ENCODE data around the gene HCFC1R1. TPM values are rescaled to one million over a fixed set of nuclear protein-coding genes. Genes with fewer than 3 reads are reported as not detected.

HCFC1R1 gene
- total RNA-seq, 1 experiment from 2014 or later: 76.0 TPM

- TF ChIP-seq, protein P1, sequence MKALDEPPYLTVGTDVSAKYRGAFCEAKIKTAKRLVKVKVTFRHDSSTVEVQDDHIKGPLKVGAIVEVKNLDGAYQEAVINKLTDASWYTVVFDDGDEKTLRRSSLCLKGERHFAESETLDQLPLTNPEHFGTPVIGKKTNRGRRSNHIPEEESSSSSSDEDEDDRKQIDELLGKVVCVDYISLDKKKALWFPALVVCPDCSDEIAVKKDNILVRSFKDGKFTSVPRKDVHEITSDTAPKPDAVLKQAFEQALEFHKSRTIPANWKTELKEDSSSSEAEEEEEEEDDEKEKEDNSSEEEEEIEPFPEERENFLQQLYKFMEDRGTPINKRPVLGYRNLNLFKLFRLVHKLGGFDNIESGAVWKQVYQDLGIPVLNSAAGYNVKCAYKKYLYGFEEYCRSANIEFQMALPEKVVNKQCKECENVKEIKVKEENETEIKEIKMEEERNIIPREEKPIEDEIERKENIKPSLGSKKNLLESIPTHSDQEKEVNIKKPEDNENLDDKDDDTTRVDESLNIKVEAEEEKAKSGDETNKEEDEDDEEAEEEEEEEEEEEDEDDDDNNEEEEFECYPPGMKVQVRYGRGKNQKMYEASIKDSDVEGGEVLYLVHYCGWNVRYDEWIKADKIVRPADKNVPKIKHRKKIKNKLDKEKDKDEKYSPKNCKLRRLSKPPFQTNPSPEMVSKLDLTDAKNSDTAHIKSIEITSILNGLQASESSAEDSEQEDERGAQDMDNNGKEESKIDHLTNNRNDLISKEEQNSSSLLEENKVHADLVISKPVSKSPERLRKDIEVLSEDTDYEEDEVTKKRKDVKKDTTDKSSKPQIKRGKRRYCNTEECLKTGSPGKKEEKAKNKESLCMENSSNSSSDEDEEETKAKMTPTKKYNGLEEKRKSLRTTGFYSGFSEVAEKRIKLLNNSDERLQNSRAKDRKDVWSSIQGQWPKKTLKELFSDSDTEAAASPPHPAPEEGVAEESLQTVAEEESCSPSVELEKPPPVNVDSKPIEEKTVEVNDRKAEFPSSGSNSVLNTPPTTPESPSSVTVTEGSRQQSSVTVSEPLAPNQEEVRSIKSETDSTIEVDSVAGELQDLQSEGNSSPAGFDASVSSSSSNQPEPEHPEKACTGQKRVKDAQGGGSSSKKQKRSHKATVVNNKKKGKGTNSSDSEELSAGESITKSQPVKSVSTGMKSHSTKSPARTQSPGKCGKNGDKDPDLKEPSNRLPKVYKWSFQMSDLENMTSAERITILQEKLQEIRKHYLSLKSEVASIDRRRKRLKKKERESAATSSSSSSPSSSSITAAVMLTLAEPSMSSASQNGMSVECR (CRISPR knock-in tag; IDR thresholded peaks at IDR 0.05; ENCODE audit: borderline replicate concordance): peak; percentile 30; the same call in 1 of the 2 replicates
- no peak for TF ChIP-seq RORB (CRISPR knock-in tag; IDR thresholded peaks at IDR 0.05)
- TF ChIP-seq GRHL2 (CRISPR knock-in tag; IDR thresholded peaks at IDR 0.05; ENCODE audit: insufficient replicate concordance, severe bottlenecking): no peak
- TF ChIP-seq NFYB (CRISPR knock-in tag; conservative IDR thresholded peaks at IDR 0.05; ENCODE audit: low read depth): no peak
- no peak for TF ChIP-seq STAT6 (CRISPR knock-in tag; conservative IDR thresholded peaks at IDR 0.05; ENCODE audit: low read depth)
- TF ChIP-seq ZNF121 (CRISPR knock-in tag; IDR thresholded peaks at IDR 0.05): 0 out of 2 replicates have a peak, but pooled peaks have one; percentile 51
- TF ChIP-seq ZNF671 (CRISPR knock-in tag; IDR thresholded peaks at IDR 0.05): no peak
- TF ChIP-seq, protein P2, sequence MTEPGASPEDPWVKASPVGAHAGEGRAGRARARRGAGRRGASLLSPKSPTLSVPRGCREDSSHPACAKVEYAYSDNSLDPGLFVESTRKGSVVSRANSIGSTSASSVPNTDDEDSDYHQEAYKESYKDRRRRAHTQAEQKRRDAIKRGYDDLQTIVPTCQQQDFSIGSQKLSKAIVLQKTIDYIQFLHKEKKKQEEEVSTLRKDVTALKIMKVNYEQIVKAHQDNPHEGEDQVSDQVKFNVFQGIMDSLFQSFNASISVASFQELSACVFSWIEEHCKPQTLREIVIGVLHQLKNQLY (CRISPR knock-in tag; IDR thresholded peaks at IDR 0.05): no peak
- TF ChIP-seq NR3C1 (CRISPR knock-in tag; conservative IDR thresholded peaks at IDR 0.05; ENCODE audit: low read depth): no peak
- TF ChIP-seq ZNF281 (CRISPR knock-in tag; IDR thresholded peaks at IDR 0.05): peak; percentile 100
- no peak for TF ChIP-seq NR1H2 (CRISPR knock-in tag; IDR thresholded peaks at IDR 0.05)
- peak; percentile 90 for TF ChIP-seq TEAD4 (CRISPR knock-in tag; IDR thresholded peaks at IDR 0.05)
- TF ChIP-seq, protein P3, sequence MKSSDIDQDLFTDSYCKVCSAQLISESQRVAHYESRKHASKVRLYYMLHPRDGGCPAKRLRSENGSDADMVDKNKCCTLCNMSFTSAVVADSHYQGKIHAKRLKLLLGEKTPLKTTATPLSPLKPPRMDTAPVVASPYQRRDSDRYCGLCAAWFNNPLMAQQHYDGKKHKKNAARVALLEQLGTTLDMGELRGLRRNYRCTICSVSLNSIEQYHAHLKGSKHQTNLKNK (CRISPR knock-in tag; IDR thresholded peaks at IDR 0.05): no peak
- no peak for TF ChIP-seq ELF4 (CRISPR knock-in tag; IDR thresholded peaks at IDR 0.05; ENCODE audit: low read depth)
- 0 out of 2 replicates have a peak, but pooled peaks have one; percentile 74 for TF ChIP-seq EMX1 (CRISPR knock-in tag; IDR thresholded peaks at IDR 0.05)
- TF ChIP-seq ZNF416 (CRISPR knock-in tag; IDR thresholded peaks at IDR 0.05): no peak
- TF ChIP-seq, protein P4, sequence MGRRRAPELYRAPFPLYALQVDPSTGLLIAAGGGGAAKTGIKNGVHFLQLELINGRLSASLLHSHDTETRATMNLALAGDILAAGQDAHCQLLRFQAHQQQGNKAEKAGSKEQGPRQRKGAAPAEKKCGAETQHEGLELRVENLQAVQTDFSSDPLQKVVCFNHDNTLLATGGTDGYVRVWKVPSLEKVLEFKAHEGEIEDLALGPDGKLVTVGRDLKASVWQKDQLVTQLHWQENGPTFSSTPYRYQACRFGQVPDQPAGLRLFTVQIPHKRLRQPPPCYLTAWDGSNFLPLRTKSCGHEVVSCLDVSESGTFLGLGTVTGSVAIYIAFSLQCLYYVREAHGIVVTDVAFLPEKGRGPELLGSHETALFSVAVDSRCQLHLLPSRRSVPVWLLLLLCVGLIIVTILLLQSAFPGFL (CRISPR knock-in tag; IDR thresholded peaks at IDR 0.05; ENCODE audit: borderline replicate concordance): no peak
- TF ChIP-seq FOXP1 (CRISPR knock-in tag; IDR thresholded peaks at IDR 0.05; ENCODE audit: borderline replicate concordance): no peak
- TF ChIP-seq, protein P5, sequence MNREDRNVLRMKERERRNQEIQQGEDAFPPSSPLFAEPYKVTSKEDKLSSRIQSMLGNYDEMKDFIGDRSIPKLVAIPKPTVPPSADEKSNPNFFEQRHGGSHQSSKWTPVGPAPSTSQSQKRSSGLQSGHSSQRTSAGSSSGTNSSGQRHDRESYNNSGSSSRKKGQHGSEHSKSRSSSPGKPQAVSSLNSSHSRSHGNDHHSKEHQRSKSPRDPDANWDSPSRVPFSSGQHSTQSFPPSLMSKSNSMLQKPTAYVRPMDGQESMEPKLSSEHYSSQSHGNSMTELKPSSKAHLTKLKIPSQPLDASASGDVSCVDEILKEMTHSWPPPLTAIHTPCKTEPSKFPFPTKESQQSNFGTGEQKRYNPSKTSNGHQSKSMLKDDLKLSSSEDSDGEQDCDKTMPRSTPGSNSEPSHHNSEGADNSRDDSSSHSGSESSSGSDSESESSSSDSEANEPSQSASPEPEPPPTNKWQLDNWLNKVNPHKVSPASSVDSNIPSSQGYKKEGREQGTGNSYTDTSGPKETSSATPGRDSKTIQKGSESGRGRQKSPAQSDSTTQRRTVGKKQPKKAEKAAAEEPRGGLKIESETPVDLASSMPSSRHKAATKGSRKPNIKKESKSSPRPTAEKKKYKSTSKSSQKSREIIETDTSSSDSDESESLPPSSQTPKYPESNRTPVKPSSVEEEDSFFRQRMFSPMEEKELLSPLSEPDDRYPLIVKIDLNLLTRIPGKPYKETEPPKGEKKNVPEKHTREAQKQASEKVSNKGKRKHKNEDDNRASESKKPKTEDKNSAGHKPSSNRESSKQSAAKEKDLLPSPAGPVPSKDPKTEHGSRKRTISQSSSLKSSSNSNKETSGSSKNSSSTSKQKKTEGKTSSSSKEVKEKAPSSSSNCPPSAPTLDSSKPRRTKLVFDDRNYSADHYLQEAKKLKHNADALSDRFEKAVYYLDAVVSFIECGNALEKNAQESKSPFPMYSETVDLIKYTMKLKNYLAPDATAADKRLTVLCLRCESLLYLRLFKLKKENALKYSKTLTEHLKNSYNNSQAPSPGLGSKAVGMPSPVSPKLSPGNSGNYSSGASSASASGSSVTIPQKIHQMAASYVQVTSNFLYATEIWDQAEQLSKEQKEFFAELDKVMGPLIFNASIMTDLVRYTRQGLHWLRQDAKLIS (CRISPR knock-in tag; IDR thresholded peaks at IDR 0.05; ENCODE audit: borderline replicate concordance): 0 out of 2 replicates have a peak, but pooled peaks have one; percentile 31
- 0 out of 2 replicates have a peak, but pooled peaks have one; percentile 50 for TF ChIP-seq TCF7 (CRISPR knock-in tag; IDR thresholded peaks at IDR 0.05; ENCODE audit: low read depth)
- no peak; the same call in 1 of the 2 replicates for TF ChIP-seq NFATC4 (CRISPR knock-in tag; IDR thresholded peaks at IDR 0.05)
- TF ChIP-seq MYBL2 (CRISPR knock-in tag; IDR thresholded peaks at IDR 0.05): no peak
- no peak for TF ChIP-seq CREB1 (CRISPR knock-in tag; IDR thresholded peaks at IDR 0.05)
Measured at GRCh38 chr16:3007957-3008689, 15.6 kb downstream of the HCFC1R1 start (continued).
